Endothelial cell of umbilical vein (primary cell): Measurements from ENCODE around the gene PFDN4. TPM values are rescaled to one million over a fixed set of nuclear protein-coding genes. Genes with fewer than 3 reads are reported as not detected.

Experiments used
- BruUV-seq: library from RNA; stranded (reverse); fragments of 400-500 nt; replicated peaks from 2 replicates; lab custom pipeline; 2021; lab: Mats Ljungman, UMichigan
- CTCF ChIA-PET: fragments of 300-600, 350-600 bp; sonication (Branson Sonifier 250); formaldehyde crosslinking; loops from one replicate; lab custom pipeline; 2021; ENCODE audit warnings: antibody characterized with exemption, inconsistent platforms; lab: Charles Lee
- POLR2A ChIA-PET: fragments of 300-600, 350-600 bp; sonication (Branson Sonifier 250); formaldehyde crosslinking; loops from one replicate; lab custom pipeline; 2021; ENCODE audit warnings: antibody characterized with exemption, inconsistent platforms; lab: Charles Lee
- DNase-seq: peaks from one replicate; pipeline ENCODE4 v3.0.0-alpha.2; 2011; ENCODE audit warnings: low read depth, low spot score
- FAIRE-seq: peaks from 2 replicates; lab custom pipeline; 2011; peaks lifted over from hg19 to GRCh38; lab: Jason Lieb, UNC
- H2AFZ ChIP-seq: 2 replicates; pipeline ENCODE4 v1.6.0; 2012; ENCODE audit warnings: low read depth, low read length, control low read depth, inconsistent platforms
- H3K27ac ChIP-seq: 2 replicates; pipeline ENCODE4 v1.5.1; 2011; ENCODE audit warnings: low read depth, mild to moderate bottlenecking, control low read depth, low read length, moderate library complexity; ENCODE audit not compliant: insufficient read depth
- H3K27me3 ChIP-seq, 2 experiments: 2 replicates each; pipeline versions ENCODE4 v1.6.0 to v1.6.1; 2011; ENCODE audit warnings: low read length in 2 of 2, mixed read lengths in 1 of 2; ENCODE audit not compliant: control insufficient read depth in 2 of 2, insufficient read depth in 2 of 2
- H3K36me3 ChIP-seq, 2 experiments: 2 replicates in 1 of 2; 3 replicates in 1 of 2; pipeline ENCODE4 v1.5.1; 2011; ENCODE audit warnings: low read length in 2 of 2, mild to moderate bottlenecking in 1 of 2, moderate library complexity in 1 of 2; ENCODE audit not compliant: control insufficient read depth in 2 of 2, insufficient read depth in 2 of 2; ENCODE audit errors: extremely low read depth in 1 of 2
- H3K4me1 ChIP-seq: 3 replicates; pipeline ENCODE4 v1.5.1; 2011; ENCODE audit warnings: mild to moderate bottlenecking, low read length; ENCODE audit not compliant: control insufficient read depth, insufficient read depth; ENCODE audit errors: extremely low read depth
- H3K4me2 ChIP-seq: 2 replicates; pipeline ENCODE4 v1.6.1; 2011; ENCODE audit warnings: low read length, control low read depth, mixed read lengths; ENCODE audit not compliant: insufficient read depth
- H3K4me3 ChIP-seq, 3 experiments: fragments of 200-600 bp in 1 of 3; sonication (generic), shearing (Covaris generic) in 1 of 3; replicated peaks in 1 of 3; 2 replicates each; pipeline ENCODE4 v1.5.1; 2011 to 2016; ENCODE audit warnings: control low read depth in 3 of 3, low read length in 3 of 3, mild to moderate bottlenecking in 2 of 3, inconsistent platforms in 1 of 3, low read depth in 1 of 3, moderate library complexity in 1 of 3; ENCODE audit not compliant: insufficient read depth in 1 of 3
- H3K79me2 ChIP-seq: 2 replicates; pipeline ENCODE4 v1.6.0; 2012; ENCODE audit warnings: low read length, inconsistent platforms; ENCODE audit not compliant: control insufficient read depth, insufficient read depth
- H3K9ac ChIP-seq: replicated peaks from 2 replicates; pipeline ENCODE3; 2011; ENCODE audit warnings: low read length, control low read depth; ENCODE audit not compliant: insufficient read depth; ENCODE audit errors: extremely low read depth
- H3K9me1 ChIP-seq: replicated peaks from 3 replicates; pipeline ENCODE4 v1.6.0; 2011; ENCODE audit warnings: mild to moderate bottlenecking, low read length; ENCODE audit not compliant: control insufficient read depth, insufficient read depth; ENCODE audit errors: extremely low read depth
- H3K9me3 ChIP-seq: replicated peaks from 2 replicates; pipeline ENCODE4 v1.5.1; 2012; ENCODE audit warnings: low read length, inconsistent platforms; ENCODE audit not compliant: control insufficient read depth, insufficient read depth
- H4K20me1 ChIP-seq: replicated peaks from 2 replicates; pipeline ENCODE3; 2011; ENCODE audit warnings: mild to moderate bottlenecking, low read length; ENCODE audit not compliant: control insufficient read depth, insufficient read depth; ENCODE audit errors: extremely low read depth
- EZH2 ChIP-seq: IDR thresholded peaks from 2 replicates; pipeline ENCODE4 v1.6.1; 2012; ENCODE audit warnings: borderline replicate concordance, low read depth, mild to moderate bottlenecking, moderate library complexity, low read length, inconsistent platforms; ENCODE audit not compliant: severe bottlenecking
- FOS ChIP-seq: IDR thresholded peaks from 2 replicates; pipeline ENCODE4 v1.6.1; 2011; ENCODE audit warnings: mild to moderate bottlenecking, low read length, moderate library complexity, borderline replicate concordance; ENCODE audit not compliant: insufficient read depth
- JUN ChIP-seq: IDR thresholded peaks from 2 replicates; pipeline ENCODE4 v1.6.1; 2011; ENCODE audit warnings: borderline replicate concordance, low read depth; ENCODE audit not compliant: insufficient read length, insufficient read depth
- MYC ChIP-seq: IDR thresholded peaks from one replicate; pipeline ENCODE4 v1.6.1; 2011; ENCODE audit warnings: mild to moderate bottlenecking, low read depth, low read length
- POLR2A ChIP-seq: IDR thresholded peaks from 2 replicates; pipeline ENCODE4 v1.6.1; 2012; ENCODE audit warnings: low read depth, mild to moderate bottlenecking, control low read depth, low read length
- POLR2AphosphoS5 ChIP-seq: IDR thresholded peaks from 2 replicates; pipeline ENCODE4 v1.6.1; 2012; ENCODE audit warnings: low read depth, mild to moderate bottlenecking, control low read depth, low read length, moderate library complexity; ENCODE audit not compliant: insufficient read depth
- dilution Hi-C: fragments of 300-500 bp; cut with MboI; formaldehyde crosslinking; loops from one replicate; pipeline ENCODE4 v1.15.0; 2019; ENCODE audit warnings: low sequenced_read_pairs; ENCODE audit not compliant: extremely low pct_ligation_motif_present
- intact Hi-C: fragments of 100-400 bp; cut with micrococcal nuclease; formaldehyde crosslinking; loops from one replicate; pipeline ENCODE4 v1.10.0; 2022
- polyA plus RNA-seq, 4 experiments: library from polyadenylated mRNA; depleted of rRNA in 3 of 4; stranded (reverse) in 3 of 4; unstranded in 1 of 4; fragments of >200 nt; gene quantifications; 2 replicates each; pipeline versions ENCODE4 v1.2.1 to v1.2.3, GENCODE V29; 2011 to 2012; ENCODE audit warnings: missing spikeins in 1 of 4
- total RNA-seq: library from RNA; stranded (reverse); gene quantifications from 2 replicates; pipeline ENCODE4 v1.2.3, GENCODE V29; 2021
- TF ChIP-seq, protein P1 (sequence below), 2 donors: IDR thresholded peaks; 1 replicate in 1 of 2; 2 replicates in 1 of 2; pipeline ENCODE4 v1.5.1; 2011; ENCODE audit warnings: low read length in 2 of 2, mild to moderate bottlenecking in 2 of 2, moderate library complexity in 2 of 2, control low read depth in 1 of 2, inconsistent platforms in 1 of 2, low read depth in 1 of 2; ENCODE audit not compliant: insufficient read depth in 1 of 2; ENCODE audit errors: extremely low read depth in 1 of 2
- TF ChIP-seq, protein P2 (sequence below): IDR thresholded peaks from 2 replicates; pipeline ENCODE4 v1.6.1; 2011; ENCODE audit not compliant: insufficient read depth, insufficient read length

The PFDN4 gene
- total and polyA plus RNA-seq, 2 donors (not counting 3 experiments of a cell fraction or from before 2014, with no cell fraction given), result 17.5 to 44.2 TPM

DNA sequence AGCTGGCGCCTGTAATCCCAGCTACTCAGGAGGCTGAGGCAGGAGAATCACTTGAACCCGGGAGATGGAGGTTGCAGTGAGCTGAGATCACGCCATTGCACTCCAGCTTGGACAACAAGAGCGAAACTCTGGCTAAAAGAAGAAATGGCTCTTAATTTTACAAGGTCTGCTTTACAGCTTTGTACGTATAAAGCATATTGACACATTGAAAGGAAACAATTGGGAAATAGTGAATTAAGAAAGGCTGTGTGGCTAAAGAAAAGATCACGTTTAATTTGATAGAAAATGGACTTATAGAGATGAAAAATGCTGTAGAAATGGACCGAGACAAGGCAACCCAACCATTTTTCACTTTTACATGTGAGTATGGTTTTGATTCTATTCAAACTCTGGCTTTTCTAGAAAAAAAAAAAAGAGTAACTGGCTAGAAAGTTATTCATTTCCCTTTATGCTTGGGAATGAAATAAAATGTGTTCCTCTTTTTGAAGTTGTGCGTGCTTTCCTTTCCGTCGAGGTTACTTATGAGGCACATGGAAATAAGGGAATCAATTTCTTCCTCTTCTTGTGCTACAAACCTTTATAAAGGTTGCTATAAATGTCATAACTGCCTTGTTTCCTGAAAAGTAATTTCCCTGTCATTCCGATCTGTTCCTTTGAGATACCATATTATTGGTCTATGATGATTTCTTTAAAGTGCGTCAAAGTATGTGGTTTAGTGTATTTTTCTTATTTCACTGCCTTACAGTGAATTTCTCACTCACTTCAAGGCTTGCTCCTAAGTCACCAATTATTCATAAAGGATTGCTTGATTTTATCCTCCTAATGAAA is 29.4 kb downstream of the PFDN4 start:
- Histone ChIP-seq H3K4me2 (no peak overlapping the region), H3K9me1 (no peaks in the 10 kb centered on the region), H3K79me2 (no peaks in the 10 kb centered on the region), H2AFZ (no peak overlapping the region), H3K9ac (no peak overlapping the region), H3K4me1 (no peaks in the 10 kb centered on the region), H3K36me3 (no peaks in the 10 kb centered on the region), H3K4me3 (no peak overlapping the region), H3K27me3 (peaks cover 1 to 2% of the 10 kb centered on the region in 2 experiments), H4K20me1 (no peaks in the 10 kb centered on the region), H3K9me3 (no peaks in the 10 kb centered on the region), H3K27ac (no peak overlapping the region)
- TF ChIP-seq POLR2AphosphoS5 (no peak), POLR2A (no peak), JUN (no peak), EZH2 (no peak), MYC (no peak), FOS (no peak)
- TF ChIP-seq, protein P1, sequence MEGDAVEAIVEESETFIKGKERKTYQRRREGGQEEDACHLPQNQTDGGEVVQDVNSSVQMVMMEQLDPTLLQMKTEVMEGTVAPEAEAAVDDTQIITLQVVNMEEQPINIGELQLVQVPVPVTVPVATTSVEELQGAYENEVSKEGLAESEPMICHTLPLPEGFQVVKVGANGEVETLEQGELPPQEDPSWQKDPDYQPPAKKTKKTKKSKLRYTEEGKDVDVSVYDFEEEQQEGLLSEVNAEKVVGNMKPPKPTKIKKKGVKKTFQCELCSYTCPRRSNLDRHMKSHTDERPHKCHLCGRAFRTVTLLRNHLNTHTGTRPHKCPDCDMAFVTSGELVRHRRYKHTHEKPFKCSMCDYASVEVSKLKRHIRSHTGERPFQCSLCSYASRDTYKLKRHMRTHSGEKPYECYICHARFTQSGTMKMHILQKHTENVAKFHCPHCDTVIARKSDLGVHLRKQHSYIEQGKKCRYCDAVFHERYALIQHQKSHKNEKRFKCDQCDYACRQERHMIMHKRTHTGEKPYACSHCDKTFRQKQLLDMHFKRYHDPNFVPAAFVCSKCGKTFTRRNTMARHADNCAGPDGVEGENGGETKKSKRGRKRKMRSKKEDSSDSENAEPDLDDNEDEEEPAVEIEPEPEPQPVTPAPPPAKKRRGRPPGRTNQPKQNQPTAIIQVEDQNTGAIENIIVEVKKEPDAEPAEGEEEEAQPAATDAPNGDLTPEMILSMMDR (IDR thresholded peaks at IDR 0.05; ENCODE audit: extremely low read depth in 1 of 2, insufficient read depth in 1 of 2, low read depth in 1 of 2, low read length in 2 of 2), result no peak
- TF ChIP-seq, protein P2, sequence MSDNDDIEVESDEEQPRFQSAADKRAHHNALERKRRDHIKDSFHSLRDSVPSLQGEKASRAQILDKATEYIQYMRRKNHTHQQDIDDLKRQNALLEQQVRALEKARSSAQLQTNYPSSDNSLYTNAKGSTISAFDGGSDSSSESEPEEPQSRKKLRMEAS, result no peak
- CTCF ChIA-PET, result interaction anchor here (1.9 kb wide), 1 partner anchor 8 kb away, joined by 7 read pairs; no protein-coding TSS in a partner anchor
- intact Hi-C loops (no loop called here), dilution Hi-C loops (no loop called here)
- no peak for DNase-seq
- FAIRE-seq, result no peak
- POLR2A ChIA-PET, result no interaction called here
- BruUV-seq, result no TSS peak
